ENCODE results near the gene P3H2.
A peak's percentile ranks its signal among the peaks of the same experiment; 100 is the strongest.

The P3H2 gene

DNA sequence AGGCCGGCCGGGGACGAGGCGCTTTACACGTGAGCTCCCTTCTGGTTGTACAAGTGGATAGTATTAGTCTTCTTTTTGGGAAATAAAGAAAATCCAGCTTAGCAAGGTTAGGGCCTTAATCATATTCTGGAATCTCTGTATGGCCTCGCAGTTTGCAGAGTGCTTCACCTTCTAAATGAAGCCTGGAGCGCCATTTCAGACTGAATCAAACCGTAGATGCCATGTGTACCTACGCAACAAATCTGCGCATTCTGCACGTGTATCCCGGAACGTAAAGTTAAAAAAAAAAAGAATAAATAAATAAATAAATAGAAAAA is 322 bp upstream of the P3H2 start:
- H3K36me3 Mint-ChIP-seq (ENCODE audit: low read depth): peaks cover 12% of the 10 kb centered on the region
- TF ChIP-seq, protein P1, sequence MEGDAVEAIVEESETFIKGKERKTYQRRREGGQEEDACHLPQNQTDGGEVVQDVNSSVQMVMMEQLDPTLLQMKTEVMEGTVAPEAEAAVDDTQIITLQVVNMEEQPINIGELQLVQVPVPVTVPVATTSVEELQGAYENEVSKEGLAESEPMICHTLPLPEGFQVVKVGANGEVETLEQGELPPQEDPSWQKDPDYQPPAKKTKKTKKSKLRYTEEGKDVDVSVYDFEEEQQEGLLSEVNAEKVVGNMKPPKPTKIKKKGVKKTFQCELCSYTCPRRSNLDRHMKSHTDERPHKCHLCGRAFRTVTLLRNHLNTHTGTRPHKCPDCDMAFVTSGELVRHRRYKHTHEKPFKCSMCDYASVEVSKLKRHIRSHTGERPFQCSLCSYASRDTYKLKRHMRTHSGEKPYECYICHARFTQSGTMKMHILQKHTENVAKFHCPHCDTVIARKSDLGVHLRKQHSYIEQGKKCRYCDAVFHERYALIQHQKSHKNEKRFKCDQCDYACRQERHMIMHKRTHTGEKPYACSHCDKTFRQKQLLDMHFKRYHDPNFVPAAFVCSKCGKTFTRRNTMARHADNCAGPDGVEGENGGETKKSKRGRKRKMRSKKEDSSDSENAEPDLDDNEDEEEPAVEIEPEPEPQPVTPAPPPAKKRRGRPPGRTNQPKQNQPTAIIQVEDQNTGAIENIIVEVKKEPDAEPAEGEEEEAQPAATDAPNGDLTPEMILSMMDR (IDR thresholded peaks at IDR 0.05; ENCODE audit: unreplicated experiment in 3 of 3): peak in 2 of 3 experiments; percentile 7 to 43
- peaks cover 4% of the 10 kb centered on the region for H3K27me3 Mint-ChIP-seq (ENCODE audit: low read depth)
- no peaks in the 10 kb centered on the region for H3K9me3 Mint-ChIP-seq
- H3K4me3 Mint-ChIP-seq: peak overlapping the region; percentile 84 to 88 (median 86)
- H3K4me1 Mint-ChIP-seq: peaks cover 52% of the 10 kb centered on the region
- H3K27ac Mint-ChIP-seq: peak overlapping the region; percentile 59 to 84 (median 77)

DNA sequence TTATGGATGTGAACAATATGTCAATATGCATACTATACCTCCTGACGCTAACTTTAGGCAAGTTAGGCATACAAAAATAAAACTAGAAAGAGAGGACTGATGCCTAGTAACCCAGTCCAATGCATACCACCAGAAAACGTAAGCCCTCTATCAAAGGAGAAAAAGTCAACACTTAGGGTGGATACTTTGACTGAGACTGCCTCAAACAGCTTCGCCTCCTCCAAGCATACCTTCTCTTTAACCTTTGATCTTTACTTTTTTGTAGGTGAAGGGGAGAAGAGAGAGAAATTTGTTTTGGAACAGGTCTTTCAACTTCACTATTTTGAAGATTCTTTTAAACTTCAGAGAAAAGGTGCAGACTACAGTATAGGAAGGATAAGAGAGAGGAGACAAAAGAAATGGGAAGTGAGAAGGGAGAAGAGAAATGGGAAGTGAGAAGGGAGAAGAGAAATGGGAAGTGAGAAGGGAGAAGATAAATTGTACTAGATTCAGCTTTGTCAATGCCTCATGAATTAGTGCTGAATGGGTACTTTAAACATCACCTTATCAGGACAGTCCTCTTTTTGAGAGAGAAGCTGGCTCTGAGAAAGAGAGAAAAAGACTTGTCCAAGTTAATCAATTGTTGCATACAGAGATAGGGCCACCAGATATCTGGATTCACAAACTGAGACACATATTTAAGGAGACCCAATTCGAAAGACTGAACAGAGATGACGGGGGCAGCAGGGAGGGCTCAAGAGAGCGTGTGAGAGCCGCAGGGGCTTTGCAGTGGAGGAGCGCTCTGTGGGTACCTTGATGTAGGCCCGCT is 1.0 kb downstream of the P3H2 start:
- Mint-ChIP-seq H3K27ac (peak overlapping the region; percentile 79 to 99 (median 89)), H3K9me3 (no peaks in the 10 kb centered on the region), H3K4me1 (peaks cover 54% of the 10 kb centered on the region), H3K27me3 (ENCODE audit: low read depth) (peaks cover 4% of the 10 kb centered on the region), H3K36me3 (ENCODE audit: low read depth) (peaks cover 25% of the 10 kb centered on the region), H3K4me3 (peak overlapping the region; percentile 92 to 97 (median 95))
- TF ChIP-seq, protein P1 (IDR thresholded peaks at IDR 0.05; ENCODE audit: unreplicated experiment in 3 of 3): no peak

DNA sequence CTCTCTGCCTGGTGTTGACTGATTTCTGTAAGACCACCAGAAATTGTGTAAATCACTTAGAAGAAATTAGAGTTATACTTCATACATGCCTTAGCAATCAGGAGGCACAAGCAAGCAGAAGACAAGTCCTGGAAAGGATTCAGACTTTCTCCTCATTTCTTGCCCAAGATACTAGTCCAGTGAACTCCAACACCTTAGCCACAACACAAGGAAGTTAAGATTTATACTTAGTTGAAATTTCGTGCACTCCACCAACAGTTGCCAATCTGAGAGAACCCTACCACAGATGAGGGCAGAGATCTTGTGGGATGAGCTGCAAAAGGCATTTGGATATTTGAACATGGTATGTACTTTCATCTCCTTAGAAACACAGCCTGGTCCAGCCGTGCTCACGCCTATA is 2.3 kb downstream of the P3H2 start:
- TF ChIP-seq, protein P1 (IDR thresholded peaks at IDR 0.05; ENCODE audit: unreplicated experiment in 3 of 3): no peak
- peak overlapping the region; percentile 92 to 97 (median 95) for H3K4me3 Mint-ChIP-seq
- peaks cover 45% of the 10 kb centered on the region for H3K4me1 Mint-ChIP-seq
- no peaks in the 10 kb centered on the region for H3K9me3 Mint-ChIP-seq
- peaks cover 4% of the 10 kb centered on the region for H3K27me3 Mint-ChIP-seq (ENCODE audit: low read depth)
- H3K36me3 Mint-ChIP-seq (ENCODE audit: low read depth): peaks cover 33% of the 10 kb centered on the region
- peak overlapping the region; percentile 79 to 99 (median 82) for H3K27ac Mint-ChIP-seq

DNA sequence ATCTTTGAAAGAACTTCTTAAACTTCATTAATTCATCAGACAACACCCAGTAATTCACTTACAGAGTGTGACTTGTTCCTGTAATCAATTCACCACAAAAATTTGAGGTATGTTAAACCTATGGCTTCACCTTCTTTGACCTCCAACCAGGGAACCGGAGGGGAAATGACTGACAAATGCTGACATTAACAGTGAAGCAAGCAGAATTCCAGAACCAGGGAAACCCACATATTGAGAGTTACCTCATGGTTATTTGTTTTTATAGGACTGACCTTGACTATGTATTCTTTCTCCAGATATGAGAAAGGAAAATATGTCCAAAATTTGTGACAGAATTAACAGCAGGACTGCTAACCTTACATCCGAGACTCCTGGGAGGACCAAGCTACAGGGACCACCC is 2.7 kb downstream of the P3H2 start:
- Mint-ChIP-seq H3K4me3 (peak overlapping the region; percentile 92 to 97 (median 95)), H3K9me3 (no peaks in the 10 kb centered on the region), H3K27me3 (ENCODE audit: low read depth) (no peaks in the 10 kb centered on the region), H3K27ac (peak overlapping the region; percentile 79 to 99 (median 82)), H3K36me3 (ENCODE audit: low read depth) (peaks cover 37% of the 10 kb centered on the region), H3K4me1 (peaks cover 45% of the 10 kb centered on the region)
- TF ChIP-seq, protein P1 (IDR thresholded peaks at IDR 0.05; ENCODE audit: unreplicated experiment in 3 of 3): no peak

DNA sequence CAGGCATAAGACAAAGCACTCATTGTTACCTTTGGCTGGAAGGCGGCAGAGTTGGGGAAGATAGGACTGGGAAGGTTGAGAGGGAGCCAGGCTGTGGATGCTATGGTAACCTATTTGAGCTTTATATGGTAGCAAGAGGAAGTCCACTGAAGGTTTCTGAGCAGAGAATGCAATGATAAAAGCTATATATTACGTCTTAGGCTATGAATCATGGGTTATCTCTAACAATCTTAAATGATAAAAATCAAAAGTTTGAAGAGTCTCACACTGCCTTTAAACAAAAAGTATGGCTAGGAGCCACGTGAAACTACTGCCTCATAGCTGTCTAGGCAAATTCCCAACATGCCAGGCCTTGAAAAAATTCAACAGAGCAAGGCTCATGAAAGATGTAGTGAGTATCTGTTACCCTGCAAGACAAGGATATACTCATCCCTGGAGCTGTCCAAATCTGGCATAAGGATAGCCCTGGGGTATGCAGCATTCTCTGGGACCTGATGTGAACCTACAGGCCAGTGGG is 4.1 kb downstream of the P3H2 start:
- Mint-ChIP-seq H3K36me3 (ENCODE audit: low read depth) (peaks cover 51% of the 10 kb centered on the region), H3K9me3 (no peaks in the 10 kb centered on the region), H3K27me3 (ENCODE audit: low read depth) (no peaks in the 10 kb centered on the region), H3K4me3 (peak overlapping the region; percentile 92 to 97 (median 95)), H3K27ac (peak overlapping the region; percentile 53 to 81 (median 79)), H3K4me1 (peaks cover 42% of the 10 kb centered on the region)
- TF ChIP-seq, protein P1 (IDR thresholded peaks at IDR 0.05; ENCODE audit: unreplicated experiment in 3 of 3): no peak
